Stimulated activated CD8-positive, alpha-beta memory T cell treated with anti-CD3 and anti-CD28 coated beads, Interleukin-15, amount 100 ng/mL, for 24 hours (primary cell): ENCODE data around the gene FBLL1.
"Not testable (repeated sequence)": the region's sequence is repeated elsewhere in the genome, so short reads cannot be mapped to it uniquely, and the experiment has no call there.

Experiments used
- DNase-seq: peaks from one replicate; pipeline ENCODE4 v3.0.0-alpha.2; 2020; ENCODE audit warnings: low read depth

Gene FBLL1

GRCh38 chr5:168528521-168529373 lies at the start of gene FBLL1:
Gene FBLL1, plus strand, starts transcription at chr5:168529305. Its CDS starts 200 bp downstream, at chr5:168529505.
- DNase-seq: no peak

- no peak for DNase-seq
Measured at GRCh38 chr5:168480601-168481000, 48.5 kb upstream of the FBLL1 start.

- DNase-seq: no peak
Measured at GRCh38 chr5:168481330-168481788, 47.7 kb upstream of the FBLL1 start.

- DNase-seq: no peak
Measured at GRCh38 chr5:168482361-168482760, 46.7 kb upstream of the FBLL1 start.

- peak; percentile 80 for DNase-seq
Measured at GRCh38 chr5:168486136-168486879, 42.8 kb upstream of the FBLL1 start, which contains the start of gene RARS1. Gene RARS1, plus strand, starts transcription at chr5:168486471. Its CDS starts 28 bp downstream, at chr5:168486499.

GRCh38 chr5:168489059-168489458 lies 40.0 kb upstream of the FBLL1 start:
- DNase-seq: no peak

- DNase-seq: no peak
Measured at GRCh38 chr5:168494057-168494555, 35.0 kb upstream of the FBLL1 start.

- DNase-seq: no peak
Measured at GRCh38 chr5:168502563-168503237, 26.4 kb upstream of the FBLL1 start.

GRCh38 chr5:168513861-168514428 lies 15.2 kb upstream of the FBLL1 start:
- DNase-seq: no peak

GRCh38 chr5:168525856-168526255 lies 3.2 kb upstream of the FBLL1 start:
- no peak for DNase-seq

- DNase-seq: no peak
Measured at GRCh38 chr5:168527756-168528295, 1.3 kb upstream of the FBLL1 start.

GRCh38 chr5:168529374-168530234 lies 499 bp downstream of the FBLL1 start:
- DNase-seq: no peak

- no peak for DNase-seq
Measured at GRCh38 chr5:168530621-168531150, 1.6 kb downstream of the FBLL1 start.

- DNase-seq: no peak
Measured at GRCh38 chr5:168531191-168531590, 2.1 kb downstream of the FBLL1 start.

GRCh38 chr5:168531987-168532864 lies 3.1 kb downstream of the FBLL1 start:
- DNase-seq: no peak

GRCh38 chr5:168534351-168534750 lies 5.2 kb downstream of the FBLL1 start:
- DNase-seq: not testable (repeated sequence)

- DNase-seq: no peak
Measured at GRCh38 chr5:168537176-168537575, 8.1 kb downstream of the FBLL1 start.

GRCh38 chr5:168549554-168549953 lies 20.4 kb downstream of the FBLL1 start:
- no peak for DNase-seq

GRCh38 chr5:168550656-168551055 lies 21.6 kb downstream of the FBLL1 start:
- no peak for DNase-seq
